Heart left ventricle (tissue), 13 donors: ENCODE measurements around the gene AFMID.

Experiments used
- POLR2A ChIP-seq, 2 donors: fragments of 450-650 bp; IDR thresholded peaks; one replicate each; pipeline ENCODE4 v1.6.1; 2017; ENCODE audit warnings: antibody characterized with exemption in 2 of 2, mild to moderate bottlenecking in 2 of 2, moderate library complexity in 2 of 2
- TF ChIP-seq, protein P1 (sequence below), 12 donors: fragments of 200-600 bp; sonication (generic) in 4 of 12; IDR thresholded peaks; one replicate each; pipeline versions ENCODE4 v1.5.0 to v1.8.0; 2018 to 2022; ENCODE audit warnings: antibody characterized with exemption in 12 of 12, mild to moderate bottlenecking in 5 of 12
- donor health status: ischemic (EF 13 %, LVEDD 7.1; RV severe dilation, severe dysfunction).
- donor health status: DM: no; HTN: yes; CAD: no.
- donor health status: DM: no; HTN: no; CAD: no.
- donor health status: ischemic (EF 25% LVEDD 6.9; RV normal size, moderate dysfunction).
- donor health status: ischemic (EF 25% LVEDD 5.7; RV mildly dilated, moderate dysfunction).
- donor health status: ischemic (EF 35%, LVEDD 5.7; RV mildly dilated, moderate dysfunction).
- donor health status: nonischemic (EF 11% LVEDD 7.7; RV severe dilation, severe dysfunction).
- donor health status: DM: yes; HTN: yes; CAD: no.
- donor health status: PGD.
- donor health status: ischemic (EF 29% LVEDD 5.4; RV normal size, mild dysfunction).
- donor health status: nonischemic (EF 23%, LVEDD 6.1; RV moderate dilation, normal function).

DNA sequence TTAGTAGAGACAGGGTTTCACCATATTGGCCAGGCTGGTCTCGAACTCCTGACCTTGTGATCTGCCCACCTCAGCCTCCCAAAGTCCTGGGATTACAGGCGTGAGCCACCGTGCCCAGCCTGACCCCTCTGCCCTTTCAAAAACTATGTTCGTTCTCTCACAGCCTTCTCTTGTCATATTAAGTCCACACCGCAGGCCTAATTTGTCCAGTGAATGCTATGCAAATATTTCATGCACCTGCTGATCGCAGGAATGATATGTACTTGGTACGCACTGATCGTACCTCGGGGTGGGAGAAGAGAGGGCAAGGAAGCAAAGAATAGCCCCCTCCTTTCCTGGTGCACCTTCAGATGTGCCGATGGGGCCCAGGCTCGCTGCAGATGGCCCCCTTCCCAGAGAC lies 23.9 kb downstream of the AFMID start:
- TF ChIP-seq POLR2A (IDR thresholded peaks at IDR 0.05), result no peak
- TF ChIP-seq, protein P1, sequence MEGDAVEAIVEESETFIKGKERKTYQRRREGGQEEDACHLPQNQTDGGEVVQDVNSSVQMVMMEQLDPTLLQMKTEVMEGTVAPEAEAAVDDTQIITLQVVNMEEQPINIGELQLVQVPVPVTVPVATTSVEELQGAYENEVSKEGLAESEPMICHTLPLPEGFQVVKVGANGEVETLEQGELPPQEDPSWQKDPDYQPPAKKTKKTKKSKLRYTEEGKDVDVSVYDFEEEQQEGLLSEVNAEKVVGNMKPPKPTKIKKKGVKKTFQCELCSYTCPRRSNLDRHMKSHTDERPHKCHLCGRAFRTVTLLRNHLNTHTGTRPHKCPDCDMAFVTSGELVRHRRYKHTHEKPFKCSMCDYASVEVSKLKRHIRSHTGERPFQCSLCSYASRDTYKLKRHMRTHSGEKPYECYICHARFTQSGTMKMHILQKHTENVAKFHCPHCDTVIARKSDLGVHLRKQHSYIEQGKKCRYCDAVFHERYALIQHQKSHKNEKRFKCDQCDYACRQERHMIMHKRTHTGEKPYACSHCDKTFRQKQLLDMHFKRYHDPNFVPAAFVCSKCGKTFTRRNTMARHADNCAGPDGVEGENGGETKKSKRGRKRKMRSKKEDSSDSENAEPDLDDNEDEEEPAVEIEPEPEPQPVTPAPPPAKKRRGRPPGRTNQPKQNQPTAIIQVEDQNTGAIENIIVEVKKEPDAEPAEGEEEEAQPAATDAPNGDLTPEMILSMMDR (IDR thresholded peaks at IDR 0.05), result no peak
